GM06990 (cell line): ENCODE data around the gene RBFOX1.

Experiments used
- DNase-seq: peaks from one replicate; pipeline ENCODE4 v3.0.0-alpha.2; 2011; ENCODE audit not compliant: insufficient read length; ENCODE audit errors: extremely low read depth
- H3K27me3 ChIP-seq: replicated peaks from 2 replicates; pipeline ENCODE4 v1.6.0; 2011; ENCODE audit warnings: low read length; ENCODE audit not compliant: control insufficient read depth, insufficient read depth
- H3K36me3 ChIP-seq: 2 replicates; pipeline ENCODE4 v1.5.1; 2011; ENCODE audit warnings: low read length; ENCODE audit not compliant: control insufficient read depth, insufficient read depth
- H3K4me3 ChIP-seq: replicated peaks from 2 replicates; pipeline ENCODE4 v1.5.1; 2011; ENCODE audit warnings: low read depth, mild to moderate bottlenecking, control low read depth, low read length
- CTCF ChIP-seq: IDR thresholded peaks from 2 replicates; pipeline ENCODE4 v1.5.1; 2011; ENCODE audit warnings: low read length, control low read depth, mild to moderate bottlenecking, inconsistent platforms; ENCODE audit not compliant: insufficient read depth, poor library complexity, severe bottlenecking

The RBFOX1 gene

DNA sequence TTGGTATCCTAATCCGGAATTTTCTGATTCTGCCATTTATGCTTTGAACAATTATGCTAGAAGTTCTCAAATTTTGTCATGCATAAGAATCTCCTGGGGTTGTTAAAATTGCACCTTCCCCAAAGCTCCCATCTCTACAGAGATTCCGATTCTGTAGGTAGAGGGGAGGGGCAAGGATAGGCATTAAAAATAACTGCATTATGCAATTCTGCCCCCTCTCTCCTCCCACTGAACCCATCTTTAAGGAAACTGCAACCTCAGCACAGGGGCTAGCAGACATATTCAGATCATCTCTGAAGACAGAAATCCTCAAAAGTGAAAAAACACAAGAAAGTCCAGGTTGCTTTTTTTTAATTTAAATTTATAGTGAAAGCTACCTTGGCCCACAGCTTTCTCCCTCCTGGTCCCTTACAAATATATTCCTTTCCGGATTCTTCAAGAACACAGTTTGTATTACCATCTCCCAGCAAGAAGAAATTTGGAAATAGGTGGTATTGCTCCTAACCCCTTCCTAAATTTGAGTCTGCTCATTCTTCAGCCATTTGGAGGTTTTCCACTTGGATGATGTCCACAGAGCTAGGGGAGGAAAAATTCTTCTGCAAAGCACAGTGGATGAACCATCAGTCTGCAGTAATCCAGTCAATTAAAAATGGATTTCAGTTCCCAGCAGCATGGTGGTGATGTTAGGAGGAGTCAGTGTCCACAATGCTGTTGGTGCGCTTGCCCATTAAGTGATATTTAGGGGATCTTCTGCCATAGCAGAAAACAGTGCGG, 67.7 kb downstream of the RBFOX1 start:
- no peaks in the 10 kb centered on the region for H3K27me3 ChIP-seq
- no peak for DNase-seq
- no peak for TF ChIP-seq CTCF
- no peak overlapping the region for H3K4me3 ChIP-seq
- no peaks in the 10 kb centered on the region for H3K36me3 ChIP-seq

GRCh38 chr16:7404217-7404616, 71.6 kb downstream of the RBFOX1 start:
- no peak for DNase-seq
- TF ChIP-seq CTCF, result no peak

GRCh38 chr16:7405166-7405565, 72.5 kb downstream of the RBFOX1 start:
- Histone ChIP-seq H3K4me3 (no peak overlapping the region), H3K36me3 (no peaks in the 10 kb centered on the region), H3K27me3 (no peaks in the 10 kb centered on the region)
- TF ChIP-seq CTCF, result no peak
- DNase-seq, result no peak

More at GRCh38 chr16:7404217-7404616, 71.6 kb downstream of the RBFOX1 start:
- Histone ChIP-seq H3K36me3 (no peaks in the 10 kb centered on the region), H3K27me3 (no peaks in the 10 kb centered on the region), H3K4me3 (no peak overlapping the region)

DNA sequence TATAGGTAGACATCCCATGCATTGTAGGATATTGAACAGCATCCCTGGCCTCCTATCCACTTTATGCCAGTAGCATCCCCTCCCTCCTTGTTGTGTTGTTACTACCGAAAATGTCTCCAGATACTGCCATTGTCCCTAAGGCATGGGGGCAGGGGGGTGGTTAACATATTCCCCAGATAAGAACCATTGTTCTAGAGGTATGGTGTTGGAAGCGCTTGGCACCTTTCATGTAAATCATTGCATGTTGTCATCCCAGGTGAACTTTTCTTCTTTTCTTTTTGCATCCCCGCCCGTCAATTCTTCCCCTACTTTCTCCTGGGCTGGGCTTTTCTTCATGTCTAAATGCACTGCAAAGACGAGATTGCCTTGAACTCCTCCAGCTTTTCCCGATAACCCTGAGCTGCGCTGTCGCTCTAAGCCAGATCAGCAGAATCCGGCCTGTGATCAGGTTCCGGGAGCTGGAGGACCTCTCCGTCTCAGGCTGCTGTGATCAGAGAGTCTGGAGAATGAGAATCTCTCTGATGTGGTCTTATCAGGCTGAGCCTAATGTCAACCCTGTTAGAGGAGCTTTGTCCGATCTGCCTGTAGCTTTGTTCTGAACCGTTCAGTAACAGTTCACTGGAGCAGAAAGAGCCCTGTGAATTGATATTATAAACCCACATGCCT, 76.2 kb downstream of the RBFOX1 start:
- TF ChIP-seq CTCF, result no peak
- H3K27me3 ChIP-seq, result no peaks in the 10 kb centered on the region
- no peaks in the 10 kb centered on the region for H3K36me3 ChIP-seq
- no peak for DNase-seq
- no peak overlapping the region for H3K4me3 ChIP-seq

DNA sequence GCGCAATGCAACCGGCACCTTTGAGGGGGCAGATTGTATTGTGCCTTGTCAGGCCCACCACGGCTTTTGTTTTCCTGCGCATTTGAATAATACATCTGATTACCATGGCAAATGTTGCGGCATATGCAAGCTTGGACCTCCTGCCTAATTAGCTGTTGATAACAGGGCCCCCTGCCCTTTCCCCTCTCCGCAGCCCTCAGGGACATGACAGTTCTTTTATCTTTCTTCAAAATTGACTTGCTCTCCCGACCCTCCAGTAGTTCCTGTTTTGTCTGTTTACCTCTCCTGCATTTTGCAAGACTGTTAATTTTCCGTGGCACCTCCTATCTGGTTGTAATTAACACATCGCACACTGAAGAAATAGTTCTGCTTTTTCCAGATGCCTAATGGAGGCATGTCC, 86.8 kb downstream of the RBFOX1 start:
- Histone ChIP-seq H3K27me3 (no peaks in the 10 kb centered on the region), H3K4me3 (no peak overlapping the region), H3K36me3 (no peaks in the 10 kb centered on the region)
- no peak for TF ChIP-seq CTCF
- DNase-seq, result no peak

DNA sequence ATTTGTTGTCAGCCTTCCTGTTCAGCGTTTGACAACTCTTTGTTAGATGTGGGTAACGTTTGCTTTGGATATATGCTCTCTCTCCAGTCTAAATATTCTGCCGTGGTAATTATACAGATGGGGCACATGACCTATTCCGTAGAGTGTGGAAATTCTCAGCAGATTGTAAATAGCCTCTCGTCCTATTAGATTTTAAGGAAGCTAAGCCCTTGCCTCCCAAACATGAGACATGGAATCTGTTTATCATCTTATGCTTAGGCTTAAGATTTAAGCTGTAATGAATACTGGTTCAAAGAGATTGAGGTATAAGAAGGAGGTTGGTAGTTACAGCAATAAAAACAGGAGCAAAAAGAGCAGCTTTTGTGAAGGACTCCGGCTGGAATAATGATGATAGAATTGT, 87.4 kb downstream of the RBFOX1 start:
- no peak for TF ChIP-seq CTCF
- Histone ChIP-seq H3K27me3 (no peaks in the 10 kb centered on the region), H3K4me3 (no peak overlapping the region), H3K36me3 (no peaks in the 10 kb centered on the region)
- DNase-seq, result no peak
